ENCODE results near the gene COTL1. TPM values are rescaled to one million over a fixed set of nuclear protein-coding genes. Genes with fewer than 3 reads are reported as not detected.

The COTL1 gene
- total and polyA plus RNA-seq, 4 donors, result 62.4 to 223 (median 142) TPM

GRCh38 chr16:84544031-84544773, 73.7 kb downstream of the COTL1 start:
- H3K9ac ChIP-seq (ENCODE audit: insufficient read depth in 1 of 2, low read length in 2 of 2), result no peak overlapping the region
- WGBS, 2 donors, result 47 to 60% methylated on average over 25 of the region's 25 CpGs

GRCh38 chr16:84543253-84543652, 74.6 kb downstream of the COTL1 start:
- H3K9me3 ChIP-seq (ENCODE audit: control insufficient read depth in 4 of 4, insufficient read depth in 3 of 4, low read length in 3 of 4), result no peaks in the 10 kb centered on the region
- whole genome bisulfite sequencing, 2 donors, result 93 to 97% methylated on average over 2 of the region's 2 CpGs
- H3K27me3 ChIP-seq (ENCODE audit: control insufficient read depth in 3 of 3, insufficient read depth in 3 of 3, low read length in 2 of 3), result no peaks in the 10 kb centered on the region

More at GRCh38 chr16:84544031-84544773, 73.7 kb downstream of the COTL1 start:
- no peak for TF ChIP-seq CTCF (IDR thresholded peaks at IDR 0.05; ENCODE audit: control extremely low read depth, extremely low read depth)
- no peak overlapping the region for H3K27ac ChIP-seq (ENCODE audit: low read depth in 1 of 2, low read length in 1 of 2)
- H3K9me3 ChIP-seq (ENCODE audit: control insufficient read depth in 4 of 4, insufficient read depth in 3 of 4, low read length in 3 of 4), result no peaks in the 10 kb centered on the region
- ATAC-seq (ENCODE audit: insufficient read depth, low FRiP score), result no peak
- no peak for DNase-seq
- H3K36me3 ChIP-seq (ENCODE audit: control insufficient read depth in 4 of 4, insufficient read depth in 4 of 4, low read length in 4 of 4), result no peaks in the 10 kb centered on the region
- H3K4me3 ChIP-seq, result no peak overlapping the region
- peaks cover 0 to 3% (median 0%) of the 10 kb centered on the region in 5 donors for H3K4me1 ChIP-seq (ENCODE audit: control insufficient read depth in 5 of 5, insufficient read depth in 5 of 5, low read length in 5 of 5)
- no peaks in the 10 kb centered on the region for H3K27me3 ChIP-seq (ENCODE audit: control insufficient read depth in 3 of 3, insufficient read depth in 3 of 3, low read length in 2 of 3)

GRCh38 chr16:84541999-84542817, 75.7 kb downstream of the COTL1 start:
- Histone ChIP-seq H3K9ac (ENCODE audit: insufficient read depth in 1 of 2, low read length in 2 of 2) (no peak overlapping the region), H3K4me3 (no peak overlapping the region), H3K4me1 (ENCODE audit: control insufficient read depth in 5 of 5, insufficient read depth in 5 of 5, low read length in 5 of 5) (peaks cover 0 to 9% (median 3%) of the 10 kb centered on the region in 5 donors), H3K27me3 (ENCODE audit: control insufficient read depth in 3 of 3, insufficient read depth in 3 of 3, low read length in 2 of 3) (no peaks in the 10 kb centered on the region), H3K36me3 (ENCODE audit: control insufficient read depth in 4 of 4, insufficient read depth in 4 of 4, low read length in 4 of 4) (no peaks in the 10 kb centered on the region), H3K27ac (ENCODE audit: low read depth in 1 of 2, low read length in 1 of 2) (no peak overlapping the region), H3K9me3 (ENCODE audit: control insufficient read depth in 4 of 4, insufficient read depth in 3 of 4, low read length in 3 of 4) (no peaks in the 10 kb centered on the region)
- ATAC-seq (ENCODE audit: insufficient read depth, low FRiP score) (no peak), DNase-seq (no peak)
- 94 to 96% methylated on average over 7 of the region's 7 CpGs for WGBS, 2 donors
- TF ChIP-seq CTCF (IDR thresholded peaks at IDR 0.05; ENCODE audit: control extremely low read depth, extremely low read depth), result no peak

More at GRCh38 chr16:84543253-84543652, 74.6 kb downstream of the COTL1 start:
- Histone ChIP-seq H3K36me3 (ENCODE audit: control insufficient read depth in 4 of 4, insufficient read depth in 4 of 4, low read length in 4 of 4) (no peaks in the 10 kb centered on the region), H3K27ac (ENCODE audit: low read depth in 1 of 2, low read length in 1 of 2) (no peak overlapping the region), H3K4me1 (ENCODE audit: control insufficient read depth in 5 of 5, insufficient read depth in 5 of 5, low read length in 5 of 5) (peaks cover 0 to 3% (median 0%) of the 10 kb centered on the region in 5 donors), H3K9ac (ENCODE audit: insufficient read depth in 1 of 2, low read length in 2 of 2) (no peak overlapping the region), H3K4me3 (no peak overlapping the region)
- DNase-seq (no peak), ATAC-seq (ENCODE audit: insufficient read depth, low FRiP score) (no peak)
- TF ChIP-seq CTCF (IDR thresholded peaks at IDR 0.05; ENCODE audit: control extremely low read depth, extremely low read depth), result no peak
